Stimulated activated CD8-positive, alpha-beta memory T cell treated with anti-CD3 and anti-CD28 coated beads, Interleukin-7, amount 100 ng/mL, for 24 hours (primary cell): ENCODE results near the gene NUPR1.
"Not testable (repeated sequence)": the region's sequence is repeated elsewhere in the genome, so short reads cannot be mapped to it uniquely, and the experiment has no call there.

Experiments
- DNase-seq: peaks from one replicate; pipeline ENCODE4 v3.0.0-alpha.2; 2020; ENCODE audit warnings: low read depth

The NUPR1 gene

GRCh38 chr16:28554634-28555423 is 16.1 kb upstream of the NUPR1 start:
- DNase-seq, result no peak

GRCh38 chr16:28553776-28554633 is 15.2 kb upstream of the NUPR1 start, which contains the start of gene SGF29:
Gene SGF29 (plus strand): TSS chr16:28553920. CDS start chr16:28581070, 27,150 bp downstream.
- DNase-seq, result peak; percentile 84

DNA sequence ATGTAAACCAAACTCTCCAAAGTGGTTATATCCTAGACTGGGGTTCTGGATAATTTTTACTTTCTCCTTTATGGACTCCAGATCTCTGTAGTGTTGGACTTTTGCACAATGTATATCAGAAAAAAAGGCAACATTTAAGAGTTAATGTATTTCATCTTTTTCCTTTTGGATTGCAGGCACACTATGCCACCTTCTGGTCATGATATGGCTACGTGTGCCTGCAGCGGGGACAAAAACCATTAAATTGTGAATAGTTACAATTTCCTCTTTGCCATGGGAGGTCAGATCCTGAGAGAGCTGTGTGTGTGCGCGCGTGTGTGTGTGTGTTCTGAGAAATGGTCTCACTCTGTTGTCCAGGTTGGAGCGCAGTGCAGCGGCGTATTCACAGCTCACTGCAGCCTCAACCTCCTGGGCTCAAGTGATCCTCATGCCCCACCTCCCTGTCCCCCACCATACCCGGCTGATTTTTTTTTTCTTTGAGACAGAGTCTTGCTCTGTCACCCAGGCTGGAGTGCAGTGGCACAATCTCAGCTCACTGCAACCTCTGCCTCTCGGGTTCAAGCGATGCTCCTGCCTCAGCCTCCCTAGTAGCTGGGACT is 10.6 kb upstream of the NUPR1 start:
- no peak for DNase-seq

DNA sequence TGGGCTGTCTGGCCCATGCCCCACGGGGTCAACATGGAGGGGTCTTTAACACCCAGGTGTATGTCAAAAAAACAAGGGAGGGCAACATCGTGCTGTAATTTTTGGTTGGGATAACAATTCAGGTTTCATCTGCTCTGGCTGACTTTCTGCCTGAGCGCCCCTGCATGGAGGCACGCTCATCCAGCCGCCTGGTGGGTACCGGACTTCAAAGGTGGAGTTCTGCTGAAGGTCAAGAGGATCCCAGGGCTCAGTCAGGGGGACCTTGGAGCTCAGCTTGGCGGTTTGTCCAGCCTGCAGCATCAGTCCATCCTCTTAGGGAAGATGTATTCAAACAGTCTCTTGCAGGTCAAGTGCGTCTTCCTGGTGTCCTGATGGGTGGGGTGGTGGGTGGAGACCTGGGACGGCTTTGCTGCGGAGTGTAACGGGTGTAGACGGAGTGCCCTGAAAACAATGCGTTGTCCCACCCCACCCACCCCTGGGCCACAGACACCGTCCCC is 9.6 kb upstream of the NUPR1 start:
- DNase-seq, result no peak

- no peak for DNase-seq
These were observed 7.9 kb upstream of the NUPR1 start for GRCh38 chr16:28546626-28547025.

DNA sequence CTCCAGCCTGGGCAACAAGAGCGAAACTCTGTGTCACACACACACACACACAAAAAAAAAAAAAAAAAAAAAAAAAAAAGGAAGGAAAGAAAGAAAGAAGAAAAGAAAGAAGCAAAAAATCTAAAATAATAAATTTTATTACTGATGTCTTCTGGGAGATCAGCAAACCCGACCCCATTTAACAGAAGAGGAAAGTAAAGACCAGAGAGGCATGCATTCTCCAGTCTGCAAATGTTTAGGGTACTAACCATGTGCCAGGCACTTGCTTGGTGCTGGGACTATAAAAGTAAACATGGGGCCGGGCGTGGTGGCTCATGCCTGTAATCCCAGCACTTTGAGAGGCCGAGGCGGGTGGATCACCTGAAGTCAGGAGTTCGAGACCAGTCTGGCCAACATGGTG is 7.2 kb upstream of the NUPR1 start:
- DNase-seq, result not testable (repeated sequence)

GRCh38 chr16:28544998-28545397 is 6.2 kb upstream of the NUPR1 start:
- DNase-seq, result no peak

GRCh38 chr16:28543072-28543471 is 4.3 kb upstream of the NUPR1 start:
- no peak for DNase-seq

- no peak for DNase-seq
These were observed 3.9 kb upstream of the NUPR1 start for GRCh38 chr16:28542646-28543045.

DNA sequence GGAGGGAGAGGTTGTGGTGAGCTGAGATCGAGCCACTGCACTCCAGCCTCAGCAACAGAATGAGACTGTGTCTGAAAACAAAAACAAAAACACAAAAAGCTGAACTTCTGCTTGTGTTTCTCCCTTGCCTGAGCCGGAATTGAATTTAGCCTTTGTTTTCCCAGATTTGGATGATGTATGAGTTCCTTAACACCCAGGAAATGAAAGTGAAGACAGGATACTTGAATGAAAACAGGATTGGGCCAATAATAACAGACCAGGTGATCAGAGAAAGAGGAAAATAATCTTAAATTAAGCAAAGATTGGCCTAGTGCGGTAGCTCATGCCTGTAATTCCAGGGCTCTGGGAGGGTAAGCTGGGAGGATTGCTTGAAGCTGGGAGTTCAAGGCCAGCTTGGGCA is 1.6 kb upstream of the NUPR1 start:
- DNase-seq, result no peak

DNA sequence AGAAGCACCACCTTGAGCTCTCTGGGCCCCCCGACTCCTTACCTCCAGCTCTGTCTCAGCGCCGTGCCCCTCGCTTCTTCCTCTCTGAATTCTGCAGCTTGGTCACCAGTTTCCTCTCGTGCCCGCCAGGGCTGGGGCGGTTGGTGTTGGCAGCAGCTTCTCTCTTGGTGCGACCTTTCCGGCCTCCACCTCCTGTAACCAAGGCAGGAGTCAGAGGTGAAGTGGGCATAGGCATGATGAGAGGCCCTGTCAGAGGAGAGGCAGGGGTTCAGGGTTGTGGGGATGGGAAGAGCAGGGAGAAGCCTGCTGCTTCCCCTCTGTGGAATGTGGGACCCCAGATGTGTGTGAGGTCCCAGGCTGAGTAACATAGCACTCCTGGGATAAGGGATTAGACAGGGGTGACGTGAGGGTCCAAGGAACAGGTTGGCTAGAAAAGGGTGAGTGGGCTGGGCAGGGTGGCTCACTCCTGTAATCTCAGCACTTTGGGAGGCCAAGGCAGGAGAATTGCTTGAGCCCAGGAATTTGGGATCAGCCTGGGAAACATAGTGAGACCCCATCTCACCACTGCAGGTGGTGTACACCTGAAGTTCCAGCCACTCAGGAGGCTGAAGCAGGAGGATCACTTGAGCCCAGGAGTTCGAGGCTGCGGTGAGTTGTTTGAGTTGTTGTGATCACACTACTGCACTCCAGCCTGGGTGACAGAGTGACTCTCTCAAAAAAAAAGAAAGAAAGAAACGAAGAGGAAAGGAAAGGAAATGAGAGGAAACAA is 626 bp downstream of the NUPR1 start:
- DNase-seq, result no peak

GRCh38 chr16:28537076-28537475 is 1.7 kb downstream of the NUPR1 start:
- no peak for DNase-seq

DNA sequence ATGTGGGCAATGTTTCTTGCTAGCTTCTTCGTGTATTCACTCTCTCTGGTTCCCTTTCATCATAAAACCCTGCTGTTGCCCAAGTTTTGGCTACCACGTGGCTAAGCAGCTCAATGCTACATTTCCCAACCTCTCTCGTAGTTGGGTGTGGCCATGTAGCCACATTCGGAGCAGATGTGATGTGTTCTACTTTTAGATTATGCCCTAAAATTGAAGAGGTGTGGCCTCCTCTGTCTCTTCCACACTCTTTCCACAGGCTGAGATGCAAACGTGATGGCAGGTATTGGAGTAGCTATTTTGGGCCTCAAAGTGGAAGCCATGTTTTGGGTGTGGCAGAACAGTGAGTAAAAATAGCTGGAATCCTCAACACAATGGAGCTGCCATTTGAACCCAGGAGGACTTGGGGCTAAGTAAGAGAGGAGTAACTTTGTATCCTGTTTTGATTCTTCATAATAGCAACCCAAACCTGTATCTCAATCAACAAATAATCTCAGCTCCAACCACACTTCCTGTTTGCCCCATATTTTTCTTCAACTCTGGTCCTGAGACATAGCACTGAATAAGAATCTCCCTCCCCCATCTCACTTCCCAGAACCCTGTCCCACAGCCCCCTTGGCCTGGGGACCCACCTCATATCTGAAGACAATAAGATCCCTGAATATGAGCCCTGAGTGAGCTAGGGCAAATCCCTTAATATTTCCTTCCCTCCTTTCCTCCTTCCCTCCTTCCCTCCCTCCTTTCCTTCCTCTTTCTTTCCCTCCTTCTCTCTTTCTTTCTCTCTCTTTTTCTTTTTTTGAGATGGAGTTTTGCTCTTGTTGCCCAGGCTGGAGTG is 4.0 kb downstream of the NUPR1 start:
- no peak for DNase-seq

- DNase-seq, result no peak
These were observed 5.7 kb downstream of the NUPR1 start for GRCh38 chr16:28532940-28533647.

GRCh38 chr16:28531777-28532744 is 6.7 kb downstream of the NUPR1 start:
- no peak for DNase-seq

DNA sequence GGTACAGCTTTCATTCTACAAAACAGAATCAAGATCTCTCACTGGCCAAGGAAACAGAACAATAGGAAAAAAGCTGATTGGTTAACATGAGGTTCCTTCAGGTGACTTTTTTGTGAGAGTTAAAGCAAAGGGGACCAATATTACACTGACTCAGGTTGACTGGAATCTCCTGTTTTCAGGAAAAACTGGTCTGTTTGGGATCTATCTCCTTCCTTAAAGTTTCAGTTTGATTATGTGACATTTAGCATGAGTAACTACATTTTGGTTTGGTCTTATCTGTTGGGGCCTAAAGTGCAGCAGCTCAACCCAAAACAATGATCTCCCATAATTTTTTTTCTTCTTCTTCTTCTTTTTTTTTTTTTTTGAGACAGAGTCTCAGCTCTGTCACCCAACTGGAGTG is 9.7 kb downstream of the NUPR1 start:
- DNase-seq, result no peak

DNA sequence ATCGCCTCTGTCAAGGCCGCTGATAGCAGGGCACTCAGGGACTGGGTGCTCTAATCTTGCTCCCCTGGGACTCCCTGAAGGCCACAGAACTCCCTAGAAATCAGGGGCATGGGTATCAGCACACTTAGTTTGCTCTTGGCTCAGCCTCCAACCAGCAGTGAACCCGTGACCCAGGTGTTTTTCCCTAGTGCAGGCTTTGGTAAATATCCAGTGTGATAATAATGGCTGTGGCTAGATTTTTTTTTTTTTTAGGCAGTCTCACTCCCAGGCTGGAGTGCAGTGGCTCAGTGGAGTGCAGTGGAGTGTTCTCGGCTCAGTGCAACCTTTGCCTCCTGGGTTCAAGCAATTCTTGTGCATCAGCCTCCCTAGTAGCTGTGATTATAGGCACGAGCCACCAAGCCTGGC is 10.3 kb downstream of the NUPR1 start:
- no peak for DNase-seq

DNA sequence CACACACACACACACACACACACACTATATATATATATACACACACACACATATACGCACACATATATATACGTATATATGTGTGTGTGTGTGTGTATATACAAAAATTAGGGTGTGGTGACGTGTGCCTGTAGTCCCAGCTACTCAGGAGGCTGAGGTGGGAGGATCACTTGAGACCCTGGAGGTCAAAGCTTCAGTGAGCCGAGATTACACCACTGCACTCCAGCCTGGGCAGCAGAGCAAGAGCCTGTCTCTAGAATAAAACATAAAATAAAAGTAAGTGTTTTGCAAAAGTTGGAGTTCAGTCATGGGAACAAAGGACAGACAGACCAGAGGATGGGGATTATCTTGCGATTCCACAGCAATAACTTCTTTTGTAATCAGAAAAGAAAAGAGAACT is 10.8 kb downstream of the NUPR1 start:
- no peak for DNase-seq
